Measurements from ENCODE around the gene SIRPD. TPM values are rescaled to one million over a fixed set of nuclear protein-coding genes. Genes with fewer than 3 reads are reported as not detected.

The SIRPD gene
- total and polyA plus RNA-seq, 2 of the 8 experiments (the other 6 are each of a cell fraction or from before 2014, with no cell fraction given), result not detected

DNA sequence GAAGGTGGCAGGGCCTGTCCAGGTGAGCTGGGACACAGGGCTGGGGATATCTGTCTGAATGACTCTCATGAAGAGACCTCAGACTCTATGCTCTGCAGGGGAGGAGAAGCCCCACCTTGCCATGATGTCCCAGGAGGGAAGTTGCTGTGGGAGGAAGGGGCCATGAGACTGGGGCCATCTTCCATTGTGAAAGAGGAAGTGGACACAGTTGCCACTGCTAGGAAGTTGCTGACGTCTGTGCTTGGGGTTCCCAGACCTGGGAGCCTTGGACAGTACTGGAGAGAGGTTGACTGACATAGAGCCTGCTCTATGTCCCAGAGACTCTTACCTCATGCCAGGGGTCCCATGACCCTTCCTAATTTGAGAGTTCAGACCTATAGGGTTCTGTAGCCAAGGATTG, 37.8 kb upstream of the SIRPD start:
- 67% methylated on average over 1 of the region's 1 CpG; no CpG with 5 or more reads in 1 of the 2 experiments for WGBS, 2 experiments (ENCODE audit: extremely low coverage in 1 of 2, insufficient coverage in 1 of 2, insufficient read length in 1 of 2, insufficient replicate concordance in 2 of 2, low coverage in 1 of 2, low lambda C conversion rate in 2 of 2, missing lambda C conversion rate in 1 of 2)
- H3K4ac ChIP-seq (replicated peaks; ENCODE audit: insufficient read length, low read depth, low read length), result no peak overlapping the region
- DNase-seq (ENCODE audit: low read depth in 1 of 2, low spot score in 2 of 2), result no peak
- H2BK120ac ChIP-seq (replicated peaks; ENCODE audit: low read depth, low read length), result no peak overlapping the region
- no peak for TF ChIP-seq SUZ12 (IDR thresholded peaks at IDR 0.05; ENCODE audit: low read length)
- no peak for TF ChIP-seq SP4 (IDR thresholded peaks at IDR 0.05; ENCODE audit: low read length)
- TF ChIP-seq HDAC2 (IDR thresholded peaks at IDR 0.05; ENCODE audit: borderline replicate concordance in 1 of 2, low read depth in 2 of 2, low read length in 2 of 2), result no peak
- TF ChIP-seq HDAC6 (IDR thresholded peaks at IDR 0.05; ENCODE audit: low read depth, low read length), result no peak
- TF ChIP-seq PHF8 (conservative IDR thresholded peaks at IDR 0.05; ENCODE audit: low read depth, low read length), result no peak
- no peak for TF ChIP-seq CBX5 (IDR thresholded peaks at IDR 0.05; ENCODE audit: low read depth, low read length)
- no peak for TF ChIP-seq SIX5 (IDR thresholded peaks at IDR 0.05; ENCODE audit: low read depth, low read length)
- no peak for TF ChIP-seq CEBPB (IDR thresholded peaks at IDR 0.05; ENCODE audit: low read depth, low read length)
- no peak for FAIRE-seq
- no peak overlapping the region for H3K27ac ChIP-seq (ENCODE audit: low read depth, low read length)
- H3K27me3 ChIP-seq (replicated peaks in 1 of 4; ENCODE audit: control insufficient read depth in 3 of 4, extremely low read depth in 1 of 4, insufficient read depth in 3 of 4, low read length in 3 of 4), result no peaks in the 10 kb centered on the region
- H2BK5ac ChIP-seq (ENCODE audit: low read depth, low read length), result no peak overlapping the region
- no peak overlapping the region for H2BK12ac ChIP-seq (ENCODE audit: low read depth, low read length)
- H3K79me1 ChIP-seq (ENCODE audit: low read depth, low read length), result no peaks in the 10 kb centered on the region
- no peak overlapping the region for H4K8ac ChIP-seq (ENCODE audit: extremely low read depth, insufficient read depth, low read length)
- no peaks in the 10 kb centered on the region for H3K36me3 ChIP-seq (ENCODE audit: control insufficient read depth in 2 of 4, insufficient read depth in 4 of 4, low read length in 3 of 4)
- ChIA-PET CTCF (ENCODE audit: partially characterized antibody) (interaction anchor here (0.6 kb wide), 1 partner anchor 62 kb away, joined by 3 read pairs; no protein-coding TSS in a partner anchor), POLR2A (ENCODE audit: partially characterized antibody) (no interaction called here)
- H3K9me3 ChIP-seq (ENCODE audit: insufficient read depth in 2 of 2, low read depth in 1 of 2, low read length in 1 of 2), result no peaks in the 10 kb centered on the region
- no peak overlapping the region for H3K4me3 ChIP-seq (ENCODE audit: extremely low read depth in 1 of 4, insufficient read depth in 2 of 4, low read depth in 3 of 4, low read length in 4 of 4)
- no peaks in the 10 kb centered on the region for H3K79me2 ChIP-seq (ENCODE audit: control insufficient read depth in 1 of 2, insufficient read depth in 2 of 2, low read length in 2 of 2)
- no peak overlapping the region for H2BK15ac ChIP-seq (ENCODE audit: low read length)
- H3K18ac ChIP-seq (ENCODE audit: extremely low read depth, low read length), result no peak overlapping the region
- H2AFZ ChIP-seq (ENCODE audit: low read length), result no peak overlapping the region
- no peak overlapping the region for H3K14ac ChIP-seq (ENCODE audit: insufficient read length)
- no peak overlapping the region for H3K4me2 ChIP-seq (ENCODE audit: insufficient read depth in 1 of 2, low read depth in 2 of 2, low read length in 2 of 2)
- H2AK5ac ChIP-seq (ENCODE audit: low read depth, low read length), result no peak overlapping the region
- H4K91ac ChIP-seq (replicated peaks; ENCODE audit: insufficient read length, low read length), result no peak overlapping the region
- H3K56ac ChIP-seq (replicated peaks; ENCODE audit: insufficient read length, low read depth, low read length), result no peak overlapping the region
- no peaks in the 10 kb centered on the region for H3K4me1 ChIP-seq (replicated peaks in 1 of 4; ENCODE audit: control insufficient read depth in 3 of 4, insufficient read depth in 4 of 4, low read length in 3 of 4)
- H3K23me2 ChIP-seq (ENCODE audit: low read depth, low read length), result no peaks in the 10 kb centered on the region
- H3K23ac ChIP-seq (ENCODE audit: insufficient read length), result no peak overlapping the region
- no peak overlapping the region for H2BK20ac ChIP-seq (ENCODE audit: low read length)
- H3K9ac ChIP-seq (replicated peaks in 1 of 4; ENCODE audit: extremely low read depth in 1 of 4, low read depth in 3 of 4, low read length in 3 of 4), result no peak overlapping the region
- no peaks in the 10 kb centered on the region for H4K20me1 ChIP-seq (replicated peaks in 1 of 2; ENCODE audit: control insufficient read depth in 1 of 2, insufficient read depth in 2 of 2, low read length in 2 of 2)
- no peak overlapping the region for H4K5ac ChIP-seq (ENCODE audit: insufficient read length, low read depth, low read length)

All from H1 (cell line).